RWPE2 (cell line): ENCODE data around the gene TMEM202.
A peak's percentile ranks its signal among the peaks of the same experiment; 100 is the strongest.
"Not testable (repeated sequence)": the region's sequence is repeated elsewhere in the genome, so short reads cannot be mapped to it uniquely, and the experiment has no call there.

Experiments
- ATAC-seq: fragments of 200-7000 bp; cut with Tn5 transposase; 3 replicates; pipeline ENCODE4 v1.9.1; 2021; ENCODE audit warnings: low read depth
- DNase-seq: peaks from one replicate; pipeline ENCODE4 v3.0.0-alpha.2; 2020; ENCODE audit warnings: low spot score
- H3K27ac ChIP-seq: fragments of 450-650 bp; 2 replicates; pipeline ENCODE4 v1.5.1; 2017; ENCODE audit warnings: mild to moderate bottlenecking; ENCODE audit not compliant: poor library complexity, severe bottlenecking
- H3K27me3 ChIP-seq: fragments of 250-450 bp; sonication (Bioruptor Pico); 2 replicates; pipeline ENCODE4 v1.5.1; 2021; ENCODE audit warnings: mild to moderate bottlenecking, moderate library complexity; ENCODE audit not compliant: insufficient read depth, poor library complexity, severe bottlenecking
- H3K36me3 ChIP-seq: fragments of 250-450 bp; sonication (Bioruptor Pico); 2 replicates; pipeline ENCODE4 v1.5.1; 2020; ENCODE audit warnings: low read depth, mild to moderate bottlenecking, moderate library complexity
- H3K4me1 ChIP-seq: fragments of 250-450 bp; sonication (Bioruptor Pico); 2 replicates; pipeline ENCODE4 v1.5.1; 2021; ENCODE audit warnings: mild to moderate bottlenecking, moderate library complexity; ENCODE audit not compliant: insufficient read depth, poor library complexity, severe bottlenecking
- H3K4me3 ChIP-seq: fragments of 250-450 bp; sonication (Bioruptor Pico); 2 replicates; pipeline ENCODE4 v1.5.1; 2021; ENCODE audit warnings: mild to moderate bottlenecking, moderate library complexity; ENCODE audit not compliant: severe bottlenecking
- H3K9me3 ChIP-seq: fragments of 250-450 bp; sonication (Bioruptor Pico); 2 replicates; pipeline ENCODE4 v1.5.1; 2021; ENCODE audit warnings: mild to moderate bottlenecking, moderate library complexity; ENCODE audit not compliant: severe bottlenecking
- CTCF ChIP-seq: fragments of 450-650 bp; IDR thresholded peaks from one replicate; pipeline ENCODE4 v1.5.1; 2017; ENCODE audit warnings: mild to moderate bottlenecking, moderate library complexity; ENCODE audit not compliant: poor library complexity, severe bottlenecking

TMEM202 gene

GRCh38 chr15:72379856-72380430 is 18.2 kb upstream of the TMEM202 start:
- no peaks in the 10 kb centered on the region for H3K36me3 ChIP-seq
- H3K9me3 ChIP-seq: no peaks in the 10 kb centered on the region
- no peak for TF ChIP-seq CTCF
- peaks cover 8% of the 10 kb centered on the region for H3K27me3 ChIP-seq
- ATAC-seq: no peak
- no peak for DNase-seq
- no peak overlapping the region for H3K4me3 ChIP-seq
- H3K4me1 ChIP-seq: peaks cover 4% of the 10 kb centered on the region
- H3K27ac ChIP-seq: no peak overlapping the region

- Histone ChIP-seq H3K27ac (no peak overlapping the region), H3K36me3 (no peaks in the 10 kb centered on the region), H3K27me3 (peaks cover 14% of the 10 kb centered on the region), H3K9me3 (no peaks in the 10 kb centered on the region), H3K4me3 (no peak overlapping the region), H3K4me1 (no peaks in the 10 kb centered on the region)
- DNase-seq (no peak), ATAC-seq (no peak)
- no peak for TF ChIP-seq CTCF
Observed at GRCh38 chr15:72380743-72381142, 17.4 kb upstream of the TMEM202 start.

GRCh38 chr15:72382146-72382545 is 16.0 kb upstream of the TMEM202 start:
- ATAC-seq (peak; percentile 54; the same call in 2 of the 3 replicates), DNase-seq (no peak)
- no peaks in the 10 kb centered on the region for H3K4me1 ChIP-seq
- no peak overlapping the region for H3K27ac ChIP-seq
- peak; percentile 42 for TF ChIP-seq CTCF
- no peak overlapping the region for H3K4me3 ChIP-seq
- H3K27me3 ChIP-seq: peaks cover 17% of the 10 kb centered on the region
- H3K9me3 ChIP-seq: no peaks in the 10 kb centered on the region
- no peaks in the 10 kb centered on the region for H3K36me3 ChIP-seq

- H3K27ac ChIP-seq: no peak overlapping the region
- DNase-seq: no peak
- no peak for ATAC-seq
- H3K9me3 ChIP-seq: no peaks in the 10 kb centered on the region
- peaks cover 27% of the 10 kb centered on the region for H3K27me3 ChIP-seq
- no peaks in the 10 kb centered on the region for H3K4me1 ChIP-seq
- no peak overlapping the region for H3K4me3 ChIP-seq
- no peak for TF ChIP-seq CTCF
- no peaks in the 10 kb centered on the region for H3K36me3 ChIP-seq
Observed at GRCh38 chr15:72387741-72388140, 10.4 kb upstream of the TMEM202 start.

GRCh38 chr15:72389231-72389630 is 8.9 kb upstream of the TMEM202 start:
- DNase-seq (no peak), ATAC-seq (no peak)
- no peak overlapping the region for H3K27ac ChIP-seq
- H3K36me3 ChIP-seq: no peaks in the 10 kb centered on the region
- no peaks in the 10 kb centered on the region for H3K4me1 ChIP-seq
- no peaks in the 10 kb centered on the region for H3K9me3 ChIP-seq
- H3K4me3 ChIP-seq: no peak overlapping the region
- H3K27me3 ChIP-seq: peaks cover 31% of the 10 kb centered on the region
- no peak for TF ChIP-seq CTCF

GRCh38 chr15:72396331-72396730 is 1.8 kb upstream of the TMEM202 start:
- H3K9me3 ChIP-seq, H3K36me3 ChIP-seq, H3K27ac ChIP-seq, H3K4me1 ChIP-seq, H3K4me3 ChIP-seq, DNase-seq, ATAC-seq: not testable (repeated sequence)
- H3K27me3 ChIP-seq: peaks cover 19% of the 10 kb centered on the region
